Type B pancreatic cell (in vitro differentiated cells): ENCODE data around the gene WNK2. TPM values are rescaled to one million over a fixed set of nuclear protein-coding genes. Genes with fewer than 3 reads are reported as not detected.
A peak's percentile ranks its signal among the peaks of the same experiment; 100 is the strongest.

ENCODE experiments used
- DNase-seq: peaks from one replicate; pipeline ENCODE4 v3.0.0; 2021; ENCODE audit warnings: mixed read lengths; ENCODE audit not compliant: unreplicated experiment; ENCODE audit errors: extremely low spot score
- H3K27ac Mint-ChIP-seq: 2 replicates; pipeline ENCODE4 v1.8.0; 2021; ENCODE audit warnings: mild to moderate bottlenecking, mixed read lengths
- H3K27me3 Mint-ChIP-seq: 2 replicates; pipeline ENCODE4 v1.8.0; 2021; ENCODE audit warnings: mixed read lengths
- H3K36me3 Mint-ChIP-seq: 2 replicates; pipeline ENCODE4 v1.8.0; 2021; ENCODE audit warnings: mixed read lengths
- H3K4me1 Mint-ChIP-seq: one replicate; pipeline ENCODE4 v1.8.0; 2021; ENCODE audit warnings: mixed read lengths; ENCODE audit not compliant: unreplicated experiment
- H3K4me3 Mint-ChIP-seq: 2 replicates; pipeline ENCODE4 v1.8.0; 2021; ENCODE audit warnings: mild to moderate bottlenecking, mixed read lengths
- H3K9me3 Mint-ChIP-seq: 2 replicates; pipeline ENCODE4 v1.8.0; 2021; ENCODE audit warnings: mixed read lengths
- CTCF ChIP-seq: fragments of 200-600 bp; sonication (generic); conservative IDR thresholded peaks from 2 replicates; pipeline ENCODE4 v1.5.0; 2021; ENCODE audit warnings: antibody characterized with exemption, mild to moderate bottlenecking
- total RNA-seq: library from RNA; stranded (reverse); gene quantifications from 2 replicates; pipeline ENCODE4 v1.2.1, GENCODE V29; 2021; ENCODE audit warnings: low replicate concordance

WNK2 gene
- total RNA-seq, 1 donor from 2014 or later = 75.5 TPM

DNA sequence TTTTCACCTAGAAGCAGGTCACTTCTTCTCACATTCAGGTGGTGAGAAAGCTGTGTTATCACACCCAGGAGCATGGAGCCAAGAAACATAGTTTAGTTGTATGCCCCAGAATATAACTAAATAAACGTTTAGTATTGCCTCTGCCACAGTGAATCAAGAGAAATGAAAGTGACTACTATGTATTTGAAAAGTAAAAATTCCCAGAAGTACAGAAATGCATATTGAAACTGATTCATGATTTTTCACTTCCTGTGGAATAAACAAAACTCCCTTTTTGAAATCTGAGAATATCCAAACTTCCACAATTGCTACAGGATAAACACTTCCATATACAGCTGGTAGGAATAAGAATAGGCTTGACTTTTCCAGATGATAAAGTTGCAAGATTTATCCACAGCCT lies 34.6 kb upstream of the WNK2 start:
- Mint-ChIP-seq H3K4me1 (peaks cover 2% of the 10 kb centered on the region), H3K27me3 (no peaks in the 10 kb centered on the region), H3K4me3 (no peak overlapping the region), H3K9me3 (peaks cover 5% of the 10 kb centered on the region), H3K27ac (no peak overlapping the region), H3K36me3 (no peaks in the 10 kb centered on the region)
- TF ChIP-seq CTCF = no peak
- DNase-seq = no peak

- no peak for TF ChIP-seq CTCF
- DNase-seq = no peak
- Mint-ChIP-seq H3K4me3 (no peak overlapping the region), H3K4me1 (no peaks in the 10 kb centered on the region), H3K27ac (no peak overlapping the region), H3K9me3 (peaks cover 5% of the 10 kb centered on the region), H3K36me3 (no peaks in the 10 kb centered on the region), H3K27me3 (no peaks in the 10 kb centered on the region)
Observed at GRCh38 chr9:93151097-93151784, 32.7 kb upstream of the WNK2 start.

GRCh38 chr9:93154293-93154903 lies 29.5 kb upstream of the WNK2 start:
- DNase-seq = no peak
- no peak overlapping the region for H3K27ac Mint-ChIP-seq
- H3K4me3 Mint-ChIP-seq = no peak overlapping the region
- H3K9me3 Mint-ChIP-seq = no peaks in the 10 kb centered on the region
- peaks cover 1% of the 10 kb centered on the region for H3K4me1 Mint-ChIP-seq
- TF ChIP-seq CTCF = peak; percentile 76
- no peaks in the 10 kb centered on the region for H3K36me3 Mint-ChIP-seq
- no peaks in the 10 kb centered on the region for H3K27me3 Mint-ChIP-seq

- no peak for DNase-seq
- no peaks in the 10 kb centered on the region for H3K27me3 Mint-ChIP-seq
- peaks cover 15% of the 10 kb centered on the region for H3K4me1 Mint-ChIP-seq
Observed at GRCh38 chr9:93155716-93156474, 28.0 kb upstream of the WNK2 start.

More at GRCh38 chr9:93155716-93156474, 28.0 kb upstream of the WNK2 start:
- no peak overlapping the region for H3K27ac Mint-ChIP-seq
- TF ChIP-seq CTCF = no peak
- no peaks in the 10 kb centered on the region for H3K36me3 Mint-ChIP-seq
- no peak overlapping the region for H3K4me3 Mint-ChIP-seq
- H3K9me3 Mint-ChIP-seq = no peaks in the 10 kb centered on the region
